ENCODE data around the gene LAMP1. TPM values are rescaled to one million over a fixed set of nuclear protein-coding genes. Genes with fewer than 3 reads are reported as not detected.
"Not testable (repeated sequence)": the region's sequence is repeated elsewhere in the genome, so short reads cannot be mapped to it uniquely, and the experiment has no call there.

The LAMP1 gene
- total RNA-seq, 2 donors from 2014 or later: 122 to 128 TPM

- DNase-seq (peak; percentile 47), ATAC-seq (peak in 1 of 2 donors; percentile 29)
Measured at GRCh38 chr13:113292021-113292862, 4.8 kb upstream of the LAMP1 start.

GRCh38 chr13:113293686-113294085 lies 3.4 kb upstream of the LAMP1 start:
- DNase-seq (no peak), ATAC-seq (no peak)
- intact Hi-C loops (cut with DNase I): no loop called here

More at GRCh38 chr13:113292021-113292862, 4.8 kb upstream of the LAMP1 start:
- intact Hi-C loops (cut with DNase I): no loop called here

- ATAC-seq (no peak), DNase-seq (no peak)
- intact Hi-C loops (cut with DNase I): no loop called here
Measured at GRCh38 chr13:113295776-113296175, 1.3 kb upstream of the LAMP1 start.

GRCh38 chr13:113297370-113298042 lies 467 bp downstream of the LAMP1 start:
- ATAC-seq: no peak
- intact Hi-C loops (cut with DNase I): no loop called here
- DNase-seq: no peak

DNA sequence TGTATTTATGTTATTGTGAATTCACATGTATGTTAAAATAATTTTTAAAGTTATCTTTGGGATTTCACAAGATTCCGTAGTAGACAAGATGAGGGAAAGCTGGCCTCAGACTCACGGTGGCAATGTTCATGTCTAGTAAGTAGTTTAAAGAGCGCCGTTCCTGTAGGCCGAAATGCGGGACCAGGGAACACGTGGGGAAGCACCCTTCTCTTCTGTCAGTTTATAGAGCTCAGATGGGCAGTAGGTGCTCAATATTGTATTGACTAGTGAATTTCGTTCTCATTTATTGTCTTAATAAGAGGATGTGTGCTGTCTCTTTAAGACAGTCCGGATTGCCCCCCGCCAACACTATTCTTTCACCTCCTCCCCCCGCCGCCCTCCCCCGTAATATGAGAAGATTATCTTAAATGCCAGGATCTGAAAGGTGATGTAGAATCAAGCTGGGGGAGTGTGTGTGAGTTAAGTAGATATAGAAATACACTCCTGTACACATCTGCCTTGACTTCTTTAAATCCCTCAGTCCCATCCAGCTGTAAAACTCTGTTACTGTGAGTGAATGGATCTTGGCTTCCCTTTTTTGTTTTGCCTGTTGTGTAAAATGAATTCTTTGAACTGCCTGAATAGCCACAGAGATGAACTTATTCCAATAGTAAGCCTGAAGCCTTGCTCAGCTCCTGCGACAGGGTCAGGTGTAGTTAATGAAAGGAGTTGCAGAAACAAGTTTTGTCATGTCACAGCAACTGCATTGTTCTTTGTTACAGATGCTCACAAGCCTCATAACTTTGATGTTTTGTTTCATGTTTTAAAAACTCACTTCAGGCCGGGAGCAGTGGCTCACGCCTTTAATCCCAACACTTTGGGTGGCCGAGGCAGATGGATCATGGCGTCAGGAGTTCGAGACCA lies 1.3 kb downstream of the LAMP1 start:
- ATAC-seq (no peak), DNase-seq (no peak)
- intact Hi-C loops (cut with DNase I): no loop called here

GRCh38 chr13:113299951-113300350 lies 2.9 kb downstream of the LAMP1 start:
- intact Hi-C loops (cut with DNase I): no loop called here
- ATAC-seq (no peak), DNase-seq (no peak)

DNA sequence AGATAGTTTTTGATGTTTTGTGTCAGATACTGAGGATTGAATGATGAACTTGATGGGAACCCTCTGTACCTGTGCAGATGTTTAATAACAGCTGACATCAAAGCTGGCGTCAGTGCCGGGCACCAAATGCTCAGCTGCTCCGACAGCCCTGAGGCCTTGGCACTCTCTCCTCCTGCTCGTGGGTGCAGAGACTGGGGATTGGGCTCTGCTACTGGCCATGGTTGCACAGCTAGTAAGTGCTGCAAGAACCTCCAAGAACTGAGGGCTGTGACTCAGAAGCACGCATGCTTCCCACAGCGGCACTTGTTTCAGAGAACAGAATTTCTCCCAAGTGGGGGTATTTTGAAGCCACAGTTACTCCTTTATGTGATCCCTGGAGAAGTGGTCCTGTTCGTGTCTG lies 5.9 kb downstream of the LAMP1 start:
- no peak for ATAC-seq
- intact Hi-C loops (cut with DNase I): no loop called here
- no peak for DNase-seq

- intact Hi-C loops (cut with DNase I): no loop called here
- DNase-seq (no peak), ATAC-seq (no peak)
Measured at GRCh38 chr13:113304121-113304520, 7.1 kb downstream of the LAMP1 start.

DNA sequence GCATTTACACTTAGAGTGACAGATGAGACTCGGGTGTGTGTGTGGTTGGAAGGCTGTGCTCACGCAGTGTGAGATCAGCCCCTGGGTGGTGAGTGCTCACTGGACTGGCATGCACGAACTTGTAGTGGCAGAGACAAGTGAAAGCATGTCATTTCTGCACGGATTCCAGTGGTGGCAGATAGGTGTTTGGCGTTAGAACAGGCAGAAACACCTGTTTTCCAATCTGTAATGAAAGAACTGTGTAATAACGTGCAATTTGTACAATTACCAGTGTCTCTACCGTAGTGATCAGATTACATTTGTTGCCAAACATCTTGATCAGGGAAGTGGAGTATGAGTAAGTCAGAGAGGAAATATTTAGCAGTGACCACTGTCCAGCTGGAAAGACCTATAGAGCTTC lies 8.2 kb downstream of the LAMP1 start:
- ATAC-seq: peak; percentile 53 to 60
- intact Hi-C loops (cut with DNase I): no loop called here

GRCh38 chr13:113307491-113307890 lies 10.5 kb downstream of the LAMP1 start:
- DNase-seq (no peak), ATAC-seq (no peak)
- intact Hi-C loops (cut with DNase I): no loop called here

More for the DNA sequence above, 8.2 kb downstream of the LAMP1 start:
- no peak for DNase-seq

GRCh38 chr13:113309473-113309872 lies 12.4 kb downstream of the LAMP1 start:
- DNase-seq (no peak), ATAC-seq (no peak)
- intact Hi-C loops (cut with DNase I): no loop called here

GRCh38 chr13:113314112-113314511 lies 17.1 kb downstream of the LAMP1 start:
- DNase-seq; intact Hi-C loops (cut with DNase I); ATAC-seq: not testable (repeated sequence)

DNA sequence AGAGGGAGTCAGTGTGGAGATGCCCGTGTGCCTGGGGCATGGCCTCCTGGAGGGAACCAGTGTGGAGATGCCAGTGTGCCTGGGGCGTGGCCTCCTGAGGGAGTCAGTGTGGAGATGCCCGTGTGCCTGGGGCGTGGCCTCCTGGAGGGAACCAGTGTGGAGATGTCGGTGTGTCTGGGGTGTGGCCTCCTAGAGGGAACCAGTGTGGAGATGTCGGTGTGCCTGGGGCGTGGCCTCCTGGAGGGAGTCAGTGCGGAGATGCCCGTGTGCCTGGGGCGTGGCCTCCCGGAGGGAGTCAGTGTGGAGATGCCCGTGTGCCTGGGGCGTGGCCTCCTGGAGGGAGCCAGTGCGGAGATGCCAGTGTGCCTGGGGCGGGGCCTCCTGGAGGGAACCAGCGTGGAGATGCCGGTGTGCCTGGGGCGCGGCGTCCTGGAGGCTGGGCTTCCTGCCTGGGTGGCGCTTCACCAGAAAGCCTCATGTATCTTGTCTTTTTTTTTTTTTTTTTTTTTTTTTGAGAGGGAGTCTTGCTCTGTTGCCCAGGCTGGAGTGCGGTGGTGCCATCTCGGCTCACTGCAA lies 17.9 kb downstream of the LAMP1 start:
- DNase-seq; intact Hi-C loops (cut with DNase I); ATAC-seq: not testable (repeated sequence)

DNA sequence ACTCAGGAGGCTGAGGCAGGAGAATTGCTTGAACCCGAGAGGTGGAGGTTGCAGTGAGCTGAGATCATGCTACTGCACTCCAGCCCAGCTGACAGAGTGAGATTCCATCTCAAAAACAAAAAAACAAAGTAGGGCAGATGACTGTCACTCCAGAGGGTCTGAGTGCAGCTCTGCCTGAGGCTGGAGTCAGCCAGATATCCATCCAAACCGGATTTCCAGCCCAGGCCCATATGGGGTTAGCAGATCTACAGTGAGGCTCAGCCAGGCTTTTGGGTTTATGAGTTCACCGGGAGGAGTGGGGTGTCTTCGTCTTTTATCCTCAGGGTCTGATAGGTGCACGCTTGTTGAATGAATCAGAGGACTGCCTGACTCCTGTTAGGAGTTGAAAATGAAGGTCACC lies 19.0 kb downstream of the LAMP1 start:
- ATAC-seq (no peak), DNase-seq (no peak)
- intact Hi-C loops (cut with DNase I): no loop called here

DNA sequence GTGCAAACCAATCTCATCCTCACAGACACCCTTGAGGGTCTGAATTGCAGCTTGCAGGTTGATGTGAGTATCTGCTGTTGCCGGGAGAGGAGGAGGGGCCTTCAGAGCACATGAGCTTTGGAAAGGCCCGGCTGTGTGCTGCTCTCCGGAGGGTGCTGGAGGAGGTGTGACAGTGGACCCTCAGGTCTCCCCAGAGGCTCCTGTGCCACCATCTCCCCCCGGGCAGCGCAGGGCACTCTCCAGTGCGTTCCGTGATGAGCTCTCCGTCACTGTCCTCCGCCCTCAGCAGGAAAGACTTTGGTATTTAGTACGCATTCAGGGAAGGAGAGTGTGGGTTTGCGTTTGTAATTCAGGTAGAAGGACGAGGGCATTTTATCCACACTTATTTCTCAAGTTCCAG lies 20.0 kb downstream of the LAMP1 start:
- intact Hi-C loops (cut with DNase I): no loop called here
- ATAC-seq: no peak
- no peak for DNase-seq

- ATAC-seq: no peak
- DNase-seq: no peak
- intact Hi-C loops (cut with DNase I): no loop called here
Measured at GRCh38 chr13:113318956-113319355, 21.9 kb downstream of the LAMP1 start.

GRCh38 chr13:113319371-113319770 lies 22.3 kb downstream of the LAMP1 start:
- DNase-seq: no peak

DNA sequence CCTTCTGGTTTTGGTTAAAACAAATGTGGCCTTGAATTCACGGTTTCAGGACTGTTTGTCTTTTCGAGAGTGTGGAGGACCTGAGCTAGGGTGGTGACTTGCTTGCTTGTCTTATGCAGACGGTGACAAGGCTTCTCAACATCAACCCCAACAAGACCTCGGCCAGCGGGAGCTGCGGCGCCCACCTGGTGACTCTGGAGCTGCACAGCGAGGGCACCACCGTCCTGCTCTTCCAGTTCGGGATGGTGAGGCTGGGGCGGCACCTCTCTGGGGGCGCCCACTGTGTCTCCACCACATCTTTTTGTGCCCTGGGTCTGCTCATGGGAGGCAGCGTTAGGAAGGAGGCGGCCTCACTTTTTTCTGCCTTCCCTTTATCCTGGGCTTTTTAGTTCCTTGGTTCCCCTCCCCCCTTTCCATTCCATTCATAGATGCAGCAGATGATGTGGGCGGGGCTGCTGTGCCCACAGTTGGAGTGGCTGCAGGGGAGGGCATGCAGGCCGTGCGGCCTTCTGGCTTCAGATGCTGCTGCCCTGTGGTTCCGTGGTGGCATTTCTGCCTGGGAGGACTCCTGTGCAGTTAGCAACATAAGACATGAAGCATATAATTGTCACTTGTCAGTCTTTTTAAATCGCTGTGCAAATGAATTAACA lies 23.3 kb downstream of the LAMP1 start:
- DNase-seq: no peak
- intact Hi-C loops (cut with DNase I): no loop called here
- no peak for ATAC-seq

More at GRCh38 chr13:113319371-113319770, 22.3 kb downstream of the LAMP1 start:
- ATAC-seq: no peak
- intact Hi-C loops (cut with DNase I): no loop called here

DNA sequence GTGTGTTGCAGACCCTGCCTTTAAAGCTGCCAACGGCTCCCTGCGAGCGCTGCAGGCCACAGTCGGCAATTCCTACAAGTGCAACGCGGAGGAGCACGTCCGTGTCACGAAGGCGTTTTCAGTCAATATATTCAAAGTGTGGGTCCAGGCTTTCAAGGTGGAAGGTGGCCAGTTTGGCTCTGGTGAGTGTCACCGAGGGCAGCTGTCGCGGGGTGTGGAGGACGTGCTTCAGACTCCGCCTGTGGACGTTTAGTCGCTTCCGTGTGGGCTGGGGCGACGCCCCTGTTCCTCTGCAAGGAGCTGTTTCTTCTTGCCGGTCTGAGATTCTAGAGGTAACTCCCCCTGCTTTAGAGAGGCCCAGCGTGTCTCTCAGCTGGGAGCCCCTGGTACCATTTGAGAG lies 24.5 kb downstream of the LAMP1 start:
- ATAC-seq (no peak), DNase-seq (no peak)
- intact Hi-C loops (cut with DNase I): no loop called here
